LNCaP clone FGC (cell line): ENCODE results near the gene COL27A1.

Experiments
- DNase-seq: peaks from one replicate; pipeline ENCODE4 v3.0.0-alpha.2; 2011; ENCODE audit warnings: low read depth
- H3K4me3 ChIP-seq: 2 replicates; pipeline ENCODE4 v1.5.1; 2011; ENCODE audit warnings: mild to moderate bottlenecking, low read depth, low read length, control low read depth
- TF ChIP-seq, protein P1 (sequence below): IDR thresholded peaks from 2 replicates; pipeline ENCODE4 v1.5.1; 2012; ENCODE audit warnings: mild to moderate bottlenecking; ENCODE audit not compliant: control insufficient read depth, insufficient read depth; ENCODE audit errors: extremely low read depth

COL27A1 gene

GRCh38 chr9:114155263-114155994 is at the start of gene COL27A1:
Gene COL27A1 (plus strand): TSS chr9:114155537. CDS start chr9:114155951, 414 bp downstream.
- peak within 1 kb of the TSS; percentile 49 for H3K4me3 ChIP-seq

GRCh38 chr9:114107286-114108001 is 47.9 kb upstream of the COL27A1 start:
- no peak for DNase-seq
- no peak overlapping the region for H3K4me3 ChIP-seq
- TF ChIP-seq, protein P1, sequence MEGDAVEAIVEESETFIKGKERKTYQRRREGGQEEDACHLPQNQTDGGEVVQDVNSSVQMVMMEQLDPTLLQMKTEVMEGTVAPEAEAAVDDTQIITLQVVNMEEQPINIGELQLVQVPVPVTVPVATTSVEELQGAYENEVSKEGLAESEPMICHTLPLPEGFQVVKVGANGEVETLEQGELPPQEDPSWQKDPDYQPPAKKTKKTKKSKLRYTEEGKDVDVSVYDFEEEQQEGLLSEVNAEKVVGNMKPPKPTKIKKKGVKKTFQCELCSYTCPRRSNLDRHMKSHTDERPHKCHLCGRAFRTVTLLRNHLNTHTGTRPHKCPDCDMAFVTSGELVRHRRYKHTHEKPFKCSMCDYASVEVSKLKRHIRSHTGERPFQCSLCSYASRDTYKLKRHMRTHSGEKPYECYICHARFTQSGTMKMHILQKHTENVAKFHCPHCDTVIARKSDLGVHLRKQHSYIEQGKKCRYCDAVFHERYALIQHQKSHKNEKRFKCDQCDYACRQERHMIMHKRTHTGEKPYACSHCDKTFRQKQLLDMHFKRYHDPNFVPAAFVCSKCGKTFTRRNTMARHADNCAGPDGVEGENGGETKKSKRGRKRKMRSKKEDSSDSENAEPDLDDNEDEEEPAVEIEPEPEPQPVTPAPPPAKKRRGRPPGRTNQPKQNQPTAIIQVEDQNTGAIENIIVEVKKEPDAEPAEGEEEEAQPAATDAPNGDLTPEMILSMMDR = no peak

More at GRCh38 chr9:114155263-114155994, at the start of gene COL27A1:
- no peak for DNase-seq
- TF ChIP-seq, protein P1 = peak; percentile 91

GRCh38 chr9:114108016-114108833 is 47.1 kb upstream of the COL27A1 start:
- TF ChIP-seq, protein P1 = peak; percentile 97
- peak; percentile 32 for DNase-seq
- no peak overlapping the region for H3K4me3 ChIP-seq

- DNase-seq = no peak
- H3K4me3 ChIP-seq = no peak overlapping the region
- TF ChIP-seq, protein P1 = no peak
These were observed 46.2 kb upstream of the COL27A1 start for GRCh38 chr9:114109124-114109523.

GRCh38 chr9:114110180-114110579 is 45.2 kb upstream of the COL27A1 start:
- TF ChIP-seq, protein P1 = no peak
- no peak overlapping the region for H3K4me3 ChIP-seq
- DNase-seq = no peak

DNA sequence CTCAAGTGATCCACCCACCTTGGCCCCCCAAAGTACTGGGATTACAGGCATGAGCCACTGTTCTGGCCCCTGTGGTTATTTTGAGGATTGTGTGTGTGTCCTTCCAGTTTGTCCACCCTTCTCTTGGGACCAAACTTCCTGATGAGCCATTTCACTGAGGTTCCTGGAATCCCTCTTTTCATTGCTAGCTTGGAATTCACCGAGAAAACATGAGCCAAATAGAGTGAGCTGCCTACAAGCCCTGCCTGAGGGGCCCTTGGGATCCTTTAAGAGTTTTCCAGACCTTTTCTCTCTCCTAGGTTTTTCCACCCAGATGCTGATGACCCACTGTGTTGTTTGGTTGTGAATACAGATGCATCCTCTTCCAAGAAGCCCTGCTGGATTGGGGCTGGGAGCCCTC is 43.0 kb upstream of the COL27A1 start:
- no peak overlapping the region for H3K4me3 ChIP-seq
- TF ChIP-seq, protein P1 = no peak
- DNase-seq = no peak
